ENCODE data around the gene OOEP.

Gene OOEP

DNA sequence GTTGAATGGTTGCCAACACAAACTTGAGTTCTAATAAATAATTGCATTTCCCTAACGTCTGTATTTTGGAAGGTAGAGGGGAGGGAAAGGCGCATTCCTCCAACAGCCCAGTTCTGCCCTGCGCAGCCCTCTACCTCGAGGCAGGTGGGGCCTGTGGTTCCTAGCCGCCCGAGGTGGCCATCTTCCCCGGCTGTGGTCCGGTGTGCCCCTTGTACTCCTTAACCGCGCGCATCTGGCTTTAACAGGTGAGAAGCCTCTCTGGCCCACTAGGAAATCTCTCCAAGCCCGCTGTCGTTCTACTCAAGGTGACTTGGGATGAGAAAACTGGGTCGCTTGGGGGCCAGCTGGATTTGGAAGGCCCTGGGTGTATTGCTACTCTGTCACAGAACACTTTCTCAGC, 5.6 kb downstream of the OOEP start:
- TF ChIP-seq POLR2A (IDR thresholded peaks at IDR 0.05; ENCODE audit: low read depth, low read length) (no peak), POLR2AphosphoS5 (IDR thresholded peaks at IDR 0.05; ENCODE audit: low read depth, low read length) (no peak), TAF1 (IDR thresholded peaks at IDR 0.05; ENCODE audit: borderline replicate concordance, low read depth, low read length) (no peak)
- no peak for DNase-seq (ENCODE audit: insufficient read length)
- FAIRE-seq: no peak

- FAIRE-seq: no peak
- no peak for DNase-seq (ENCODE audit: insufficient read length)
- TF ChIP-seq POLR2AphosphoS5 (IDR thresholded peaks at IDR 0.05; ENCODE audit: low read depth, low read length) (no peak), TAF1 (IDR thresholded peaks at IDR 0.05; ENCODE audit: borderline replicate concordance, low read depth, low read length) (no peak), POLR2A (IDR thresholded peaks at IDR 0.05; ENCODE audit: low read depth, low read length) (no peak)
These were observed 6.2 kb downstream of the OOEP start for GRCh38 chr6:73363537-73363875.

GRCh38 chr6:73362869-73363536, 6.7 kb downstream of the OOEP start:
- FAIRE-seq (no peak), DNase-seq (ENCODE audit: insufficient read length) (no peak)
- TF ChIP-seq TAF1 (IDR thresholded peaks at IDR 0.05; ENCODE audit: borderline replicate concordance, low read depth, low read length) (no peak), POLR2A (IDR thresholded peaks at IDR 0.05; ENCODE audit: low read depth, low read length) (no peak), POLR2AphosphoS5 (IDR thresholded peaks at IDR 0.05; ENCODE audit: low read depth, low read length) (no peak)

- no peak for FAIRE-seq
- TF ChIP-seq POLR2AphosphoS5 (IDR thresholded peaks at IDR 0.05; ENCODE audit: low read depth, low read length) (no peak), POLR2A (IDR thresholded peaks at IDR 0.05; ENCODE audit: low read depth, low read length) (no peak), TAF1 (IDR thresholded peaks at IDR 0.05; ENCODE audit: borderline replicate concordance, low read depth, low read length) (no peak)
- no peak for DNase-seq (ENCODE audit: insufficient read length)
These were observed 7.3 kb downstream of the OOEP start, which contains the start of gene KHDC3L for GRCh38 chr6:73362358-73362757. TSS of gene KHDC3L (plus strand) at chr6:73362658. CDS start at chr6:73362730, 72 bp downstream.

- DNase-seq (ENCODE audit: insufficient read length): no peak
- FAIRE-seq: no peak
- TF ChIP-seq POLR2A (IDR thresholded peaks at IDR 0.05; ENCODE audit: low read depth, low read length) (no peak), POLR2AphosphoS5 (IDR thresholded peaks at IDR 0.05; ENCODE audit: low read depth, low read length) (no peak), TAF1 (IDR thresholded peaks at IDR 0.05; ENCODE audit: borderline replicate concordance, low read depth, low read length) (no peak)
These were observed 15.8 kb downstream of the OOEP start, which contains the start of gene DPPA5 for GRCh38 chr6:73353636-73354593. TSS of gene DPPA5 (minus strand) at chr6:73354276. CDS start at chr6:73354225, 51 bp downstream.

GRCh38 chr6:73349311-73349710, 20.4 kb downstream of the OOEP start:
- no peak for FAIRE-seq
- no peak for DNase-seq (ENCODE audit: insufficient read length)
- TF ChIP-seq POLR2A (IDR thresholded peaks at IDR 0.05; ENCODE audit: low read depth, low read length) (no peak), POLR2AphosphoS5 (IDR thresholded peaks at IDR 0.05; ENCODE audit: low read depth, low read length) (no peak), TAF1 (IDR thresholded peaks at IDR 0.05; ENCODE audit: borderline replicate concordance, low read depth, low read length) (no peak)

DNA sequence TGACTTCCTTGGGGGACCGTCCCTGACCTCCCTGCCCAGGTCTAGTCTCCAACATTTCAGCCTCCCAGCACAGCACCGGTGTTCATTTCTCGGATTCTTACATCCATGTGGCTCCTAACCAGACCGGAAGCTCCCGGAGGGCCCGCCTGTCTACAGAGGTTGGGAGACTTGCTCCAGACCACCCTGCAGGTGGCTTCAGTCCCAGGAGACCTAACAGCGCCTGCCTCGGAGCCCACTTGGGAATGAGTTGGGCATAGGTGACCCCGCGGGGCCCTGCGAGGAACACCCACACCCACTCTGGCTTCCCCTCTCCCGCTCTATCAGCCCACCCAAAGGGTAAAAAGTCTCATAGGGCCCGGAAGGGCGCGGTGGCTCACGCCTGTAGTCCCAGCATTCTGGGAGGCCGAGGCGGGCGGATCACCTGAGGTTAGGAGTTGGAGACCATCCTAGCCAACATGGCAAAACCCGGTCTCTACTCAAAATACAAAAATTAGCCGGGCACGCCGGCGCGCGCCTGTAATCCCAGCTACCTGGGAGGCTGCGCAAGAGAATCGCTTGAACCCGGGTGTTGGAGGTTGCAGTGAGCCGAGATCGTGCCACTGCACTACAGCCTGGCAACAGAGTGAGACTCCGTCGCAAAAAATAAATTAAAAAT, 21.0 kb downstream of the OOEP start:
- no peak for DNase-seq (ENCODE audit: insufficient read length)
- TF ChIP-seq POLR2A (IDR thresholded peaks at IDR 0.05; ENCODE audit: low read depth, low read length) (no peak), TAF1 (IDR thresholded peaks at IDR 0.05; ENCODE audit: borderline replicate concordance, low read depth, low read length) (no peak), POLR2AphosphoS5 (IDR thresholded peaks at IDR 0.05; ENCODE audit: low read depth, low read length) (no peak)
- no peak for FAIRE-seq

DNA sequence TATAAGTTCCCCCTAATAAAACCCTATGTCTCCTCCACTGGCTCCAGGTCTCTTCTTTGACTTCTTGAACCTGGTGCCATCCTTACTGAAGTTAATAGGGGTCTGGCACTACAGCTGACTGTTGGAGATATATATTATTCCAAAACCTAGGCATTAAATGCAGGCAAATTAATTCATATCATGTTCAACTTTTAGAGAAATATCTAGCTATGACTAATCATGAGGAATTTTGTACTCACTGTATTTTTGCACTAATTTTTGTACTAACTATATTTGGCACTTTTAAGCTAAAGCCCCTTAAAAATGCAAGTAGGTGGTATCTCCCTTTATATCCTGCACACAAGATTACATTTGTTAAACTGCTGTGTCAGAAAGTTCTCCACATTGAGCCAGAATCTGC, 26.5 kb downstream of the OOEP start:
- DNase-seq (ENCODE audit: insufficient read length) (no peak), FAIRE-seq (no peak)
- no peak for TF ChIP-seq POLR2AphosphoS5 (IDR thresholded peaks at IDR 0.05; ENCODE audit: low read depth, low read length)
- TF ChIP-seq POLR2A (IDR thresholded peaks at IDR 0.05; ENCODE audit: low read depth, low read length): no peak
- no peak for TF ChIP-seq TAF1 (IDR thresholded peaks at IDR 0.05; ENCODE audit: borderline replicate concordance, low read depth, low read length)

- TF ChIP-seq TAF1 (IDR thresholded peaks at IDR 0.05; ENCODE audit: borderline replicate concordance, low read depth, low read length) (no peak), POLR2A (IDR thresholded peaks at IDR 0.05; ENCODE audit: low read depth, low read length) (no peak), POLR2AphosphoS5 (IDR thresholded peaks at IDR 0.05; ENCODE audit: low read depth, low read length) (no peak)
- FAIRE-seq (no peak), DNase-seq (ENCODE audit: insufficient read length) (no peak)
These were observed 27.5 kb downstream of the OOEP start for GRCh38 chr6:73342174-73342573.

DNA sequence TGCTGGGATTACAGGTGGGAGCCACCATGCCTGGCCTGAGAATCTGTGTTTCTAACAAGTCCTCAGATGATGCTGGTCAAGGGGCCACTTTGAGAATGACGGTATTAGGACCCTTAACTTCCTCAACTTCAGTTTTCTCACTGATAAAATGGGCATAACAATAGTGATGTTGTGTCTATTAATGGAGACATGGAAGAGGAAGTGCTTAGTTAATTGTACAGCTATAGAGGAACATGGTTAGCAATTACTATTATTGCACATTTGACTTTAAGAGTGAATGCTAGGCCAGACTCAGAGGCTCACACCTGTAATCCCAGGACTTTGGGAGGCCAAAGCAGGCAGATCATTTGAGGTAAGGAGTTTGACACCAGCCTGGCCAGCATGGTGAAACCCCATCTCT, 28.4 kb downstream of the OOEP start:
- DNase-seq (ENCODE audit: insufficient read length) (no peak), FAIRE-seq (no peak)
- TF ChIP-seq POLR2A (IDR thresholded peaks at IDR 0.05; ENCODE audit: low read depth, low read length): no peak
- no peak for TF ChIP-seq TAF1 (IDR thresholded peaks at IDR 0.05; ENCODE audit: borderline replicate concordance, low read depth, low read length)
- no peak for TF ChIP-seq POLR2AphosphoS5 (IDR thresholded peaks at IDR 0.05; ENCODE audit: low read depth, low read length)

- DNase-seq (ENCODE audit: insufficient read length): no peak
- no peak for FAIRE-seq
- TF ChIP-seq POLR2AphosphoS5 (IDR thresholded peaks at IDR 0.05; ENCODE audit: low read depth, low read length) (no peak), POLR2A (IDR thresholded peaks at IDR 0.05; ENCODE audit: low read depth, low read length) (no peak), TAF1 (IDR thresholded peaks at IDR 0.05; ENCODE audit: borderline replicate concordance, low read depth, low read length) (no peak)
These were observed 29.6 kb downstream of the OOEP start for GRCh38 chr6:73340048-73340447.

Measured in GM12892 (cell line).